Hematopoietic multipotent progenitor cell (in vitro differentiated cells): ENCODE results near the gene SEPTIN6. TPM values are rescaled to one million over a fixed set of nuclear protein-coding genes. Genes with fewer than 3 reads are reported as not detected.

Experiments
- DNase-seq, 3 donors: peaks; one replicate each; pipeline ENCODE4 v3.0.0-alpha.2; 2011 to 2015; ENCODE audit warnings: low read depth in 2 of 3, low spot score in 2 of 3
- total RNA-seq: library from RNA; depleted of rRNA; stranded (reverse); fragments of >200 nt; gene quantifications from one replicate; pipeline ENCODE4 v1.2.3, GENCODE V29; 2012

Gene SEPTIN6
- total RNA-seq: 316 TPM

DNA sequence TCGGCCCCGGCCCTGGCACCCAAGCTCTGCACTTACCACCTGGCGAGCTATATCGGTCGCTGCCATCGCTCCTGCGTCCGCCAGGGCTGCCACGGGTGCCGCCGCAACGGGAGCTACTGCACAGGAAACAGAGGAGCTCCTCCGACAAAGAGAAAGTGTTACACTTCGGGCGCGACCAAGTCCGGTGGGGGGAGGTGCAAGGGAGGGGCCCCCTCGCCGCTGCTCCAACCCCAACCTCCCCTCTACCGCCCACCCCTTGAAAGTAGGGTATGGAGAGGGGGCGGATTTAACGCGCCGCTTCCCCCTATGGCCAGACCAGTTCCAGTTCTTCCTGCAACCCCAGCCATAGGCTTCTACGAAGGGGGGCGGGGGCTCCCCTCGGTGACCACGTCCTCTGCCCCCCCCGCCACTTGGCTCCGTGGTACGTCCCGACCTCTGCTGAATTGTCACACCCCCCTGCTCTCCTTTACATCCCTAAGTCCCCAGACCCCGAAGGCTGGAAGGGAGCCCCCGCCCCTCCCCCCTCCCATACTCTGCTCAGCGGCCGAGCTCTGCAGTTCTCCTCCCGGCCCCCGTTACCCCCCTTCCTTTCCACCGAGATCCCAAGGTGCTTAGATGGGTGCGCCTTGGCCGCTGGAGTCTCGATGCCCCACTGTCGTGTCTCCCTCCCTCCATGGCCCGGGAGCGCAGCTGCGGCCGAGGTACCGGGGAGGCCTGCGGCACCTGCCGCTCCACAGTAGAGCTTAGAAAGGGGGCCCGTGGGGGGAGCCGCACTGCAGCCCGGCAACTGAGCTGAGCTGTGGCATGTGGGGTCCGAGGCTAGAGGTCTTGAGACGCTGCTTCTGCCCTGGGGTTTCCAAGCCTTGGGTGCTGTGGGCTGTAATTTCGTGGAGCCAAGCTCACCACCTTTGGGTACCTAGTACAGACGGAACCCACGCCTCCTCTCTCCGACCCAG, at the start of gene SEPTIN6:
SEPTIN6 (minus strand) TSS at position 129 of the 956 bp plus-strand sequence; CDS start at position 66, 63 bp downstream.
- peak in 2 of 3 donors; percentile 87 to 94 for DNase-seq

DNA sequence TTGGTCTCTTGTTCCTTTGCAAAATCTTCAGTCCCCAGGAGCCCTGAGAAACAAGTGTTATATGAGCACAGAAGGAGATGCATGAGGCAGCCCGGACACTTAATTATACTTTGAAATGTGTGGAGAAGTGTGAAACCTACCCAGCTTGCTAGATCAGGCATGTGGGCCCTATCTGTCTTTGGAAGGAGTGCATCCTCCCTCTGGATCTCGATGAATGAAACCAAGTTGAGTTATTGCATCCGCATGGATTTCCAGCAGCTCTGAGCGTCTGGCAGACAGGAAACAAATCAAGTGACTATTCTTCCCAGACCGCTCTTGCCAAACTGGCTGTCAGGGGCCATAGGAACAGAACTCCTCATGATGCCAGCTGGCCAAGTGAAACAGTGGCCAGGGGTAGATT, 45.8 kb upstream of the SEPTIN6 start:
- no peak for DNase-seq

DNA sequence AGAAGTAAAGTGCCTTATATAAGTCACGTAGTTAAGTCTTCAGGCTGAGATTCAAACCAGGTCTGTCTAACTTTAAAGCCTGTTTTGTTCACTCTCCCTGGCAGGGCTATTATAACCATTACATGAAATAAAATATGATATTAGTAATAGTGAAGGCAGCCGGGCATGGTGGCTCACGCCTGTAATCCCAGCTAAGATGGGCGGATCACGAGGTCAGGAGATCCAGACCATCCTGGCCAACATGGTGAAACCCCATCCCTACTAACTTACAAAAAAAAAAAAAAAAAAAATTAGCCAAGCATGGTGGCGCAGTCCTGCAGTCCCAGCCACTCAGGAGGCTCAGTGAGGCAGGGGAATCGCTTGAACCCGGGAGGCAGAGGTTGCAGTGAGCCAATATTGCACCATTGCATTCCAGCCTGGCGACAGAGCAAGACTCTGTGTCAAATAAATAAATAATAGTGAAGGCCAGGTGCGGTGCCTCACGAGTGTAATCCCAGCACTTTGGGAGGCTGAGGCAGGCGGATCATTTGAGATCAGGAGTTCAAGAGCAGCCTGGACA, 43.3 kb upstream of the SEPTIN6 start:
- no peak for DNase-seq

DNA sequence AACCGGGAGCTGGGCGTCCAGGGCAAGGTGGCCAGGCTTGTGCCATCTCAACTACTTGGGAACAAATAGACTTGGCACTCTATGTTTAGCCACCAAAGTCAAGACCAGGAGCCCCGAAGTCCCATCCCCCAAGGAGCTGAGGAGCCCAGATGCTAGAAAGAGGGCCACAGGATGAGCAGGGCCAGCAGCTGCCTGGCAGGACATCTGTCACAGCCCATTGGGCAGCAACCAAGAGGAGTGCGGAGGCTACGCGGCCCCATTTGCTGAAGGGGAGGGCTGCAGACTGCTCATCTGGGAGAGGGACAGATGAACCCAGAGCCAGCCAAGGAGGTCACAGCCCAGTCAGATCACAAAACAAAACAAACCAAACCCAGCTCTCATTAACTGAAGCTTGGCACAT, 42.5 kb upstream of the SEPTIN6 start:
- DNase-seq: no peak

DNA sequence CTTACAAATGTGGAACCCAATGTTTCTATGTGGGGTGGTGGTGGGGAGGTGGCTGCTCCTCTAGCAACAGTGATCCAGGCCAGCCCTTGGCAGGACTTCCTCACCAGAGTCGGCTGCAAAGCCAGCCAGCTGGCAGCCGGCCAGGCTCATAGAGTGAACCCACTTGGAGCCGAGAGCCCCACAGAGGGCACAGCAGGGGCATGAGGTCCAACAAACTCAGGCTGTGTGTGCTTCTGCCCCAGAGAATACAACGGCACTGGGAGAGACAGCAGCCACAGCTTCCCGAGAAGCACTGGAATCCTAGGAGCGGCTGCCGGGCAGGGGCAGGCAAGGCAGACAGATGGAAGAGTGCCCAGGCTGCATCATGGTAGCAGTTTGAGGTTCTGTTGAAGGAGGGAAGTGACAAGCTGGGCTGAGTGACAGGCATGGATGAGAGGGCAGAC, 42.0 kb upstream of the SEPTIN6 start:
- DNase-seq: peak in 1 of 3 donors; percentile 55

DNA sequence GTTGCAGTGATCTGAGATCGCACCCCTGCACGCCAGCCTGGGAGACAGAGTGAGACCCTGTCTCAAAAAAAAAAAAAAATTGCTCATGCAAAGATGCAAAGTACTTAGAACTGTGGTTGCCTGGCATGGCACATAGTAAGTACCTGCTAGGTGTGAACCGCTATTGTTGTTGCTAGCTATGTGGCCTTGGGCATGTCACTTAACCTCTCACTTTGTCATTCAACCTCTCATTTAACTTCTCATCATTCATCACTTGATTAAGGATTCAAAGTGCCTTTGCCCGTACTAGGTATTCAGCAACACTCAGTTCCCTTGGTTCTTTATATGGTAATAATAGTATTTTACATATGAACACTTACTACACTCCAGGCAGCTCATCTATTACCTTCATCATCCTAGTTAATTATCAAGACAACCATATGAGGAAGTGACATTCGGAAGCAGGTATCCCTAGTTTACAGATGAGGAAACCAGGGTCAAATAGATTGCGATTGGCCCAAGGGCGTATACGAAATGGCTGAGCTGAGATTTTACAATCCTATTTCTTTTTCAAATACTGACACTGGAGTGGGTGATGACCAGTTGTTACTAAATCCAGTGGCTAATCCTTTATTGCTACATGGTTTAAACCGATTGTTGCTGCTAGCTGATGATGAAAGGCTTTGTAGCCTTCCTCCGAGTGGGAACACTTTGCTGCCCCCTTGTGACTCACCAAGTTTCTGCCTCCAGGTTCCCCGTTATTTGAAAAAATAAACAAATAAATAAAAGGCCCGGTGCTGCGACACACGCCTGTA, 36.6 kb upstream of the SEPTIN6 start:
- DNase-seq: peak; percentile 48 to 63 (median 48)

DNA sequence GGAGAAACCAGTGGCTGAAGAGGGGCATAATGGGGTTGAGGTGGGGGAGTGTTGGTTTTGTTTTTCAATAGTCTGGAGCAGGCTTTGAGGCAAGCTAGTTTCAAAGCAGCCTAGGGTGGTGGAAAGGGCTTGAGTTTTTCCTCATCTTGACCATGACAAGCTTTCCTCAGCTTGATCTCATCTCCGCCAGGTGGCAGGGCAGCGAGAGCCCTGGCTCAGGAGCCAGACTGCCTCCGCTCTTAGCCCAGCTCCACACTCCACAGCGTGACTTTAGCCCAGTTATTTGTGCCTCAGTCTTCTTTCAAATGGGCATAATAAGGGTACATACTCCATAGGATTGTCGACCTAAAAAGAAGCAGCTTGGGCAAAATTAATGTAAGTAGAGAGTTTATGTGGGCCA, 35.5 kb upstream of the SEPTIN6 start:
- no peak for DNase-seq

DNA sequence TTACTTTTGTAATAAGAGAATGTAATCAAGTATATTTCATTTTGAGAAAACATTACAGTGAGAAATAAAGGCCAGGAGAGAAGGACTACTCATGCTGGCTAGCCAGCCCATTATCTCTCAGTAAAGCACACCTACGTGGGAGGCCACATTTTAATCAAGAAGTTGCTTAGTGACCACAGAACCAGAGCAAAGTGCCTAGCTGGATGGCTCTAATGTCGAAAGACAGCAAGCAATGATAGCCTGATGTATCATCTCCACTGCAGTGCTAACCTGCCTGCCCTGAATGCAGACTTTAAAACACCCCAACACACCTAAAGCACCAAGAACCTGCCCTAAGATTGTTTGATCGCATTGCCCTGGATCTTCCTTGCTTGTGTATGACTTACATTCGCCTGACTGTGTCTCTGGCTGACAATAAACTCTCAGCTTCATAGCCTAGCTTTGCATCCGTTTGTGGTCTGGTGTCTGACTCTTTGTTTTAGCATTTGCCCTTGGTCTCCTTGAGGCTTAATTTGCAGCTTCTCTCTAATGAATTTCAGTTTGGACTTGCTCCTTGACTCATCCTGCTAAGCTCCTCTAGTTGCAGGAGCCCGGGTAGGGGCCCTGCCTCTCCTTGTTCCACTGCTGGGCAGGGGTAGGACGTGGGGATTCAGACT, 34.1 kb upstream of the SEPTIN6 start:
- DNase-seq: no peak

DNA sequence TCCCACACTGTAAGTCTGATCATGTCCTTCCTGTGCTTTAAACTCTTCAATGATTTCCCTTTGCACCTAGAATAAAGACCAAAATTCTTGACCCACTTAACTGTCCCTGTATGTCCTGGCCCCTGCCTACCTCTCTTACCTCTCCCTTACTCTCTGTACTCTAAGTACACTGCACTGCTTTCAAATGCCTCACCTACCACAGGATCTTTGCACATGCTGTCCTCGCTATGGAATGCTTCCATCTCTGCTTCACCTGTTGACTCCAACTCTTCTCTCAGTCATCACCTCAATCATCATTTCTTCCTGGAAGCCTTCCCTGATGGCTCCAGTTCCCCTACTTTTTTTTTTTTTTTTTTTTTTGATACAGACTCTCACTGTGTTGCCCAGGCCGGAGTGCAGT, 29.0 kb upstream of the SEPTIN6 start:
- DNase-seq: no peak

DNA sequence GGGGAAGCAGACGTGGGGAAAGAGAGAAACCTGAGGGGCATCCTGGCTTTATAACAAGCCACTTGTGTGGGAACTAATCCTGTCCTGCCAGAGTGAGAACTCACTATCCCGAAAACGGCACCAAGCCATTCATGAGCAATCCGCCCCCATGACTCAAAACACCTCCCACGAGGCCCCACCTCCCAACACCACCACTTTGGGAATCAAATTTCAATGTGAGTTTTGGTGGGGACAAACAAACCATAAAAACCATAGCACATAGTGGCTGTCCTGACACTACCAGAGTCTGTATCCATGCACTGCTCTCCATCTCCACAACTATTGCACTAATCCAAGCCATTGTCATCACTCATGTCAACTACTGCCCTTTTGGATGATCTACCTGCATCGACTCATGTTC, 28.5 kb upstream of the SEPTIN6 start:
- DNase-seq: no peak

DNA sequence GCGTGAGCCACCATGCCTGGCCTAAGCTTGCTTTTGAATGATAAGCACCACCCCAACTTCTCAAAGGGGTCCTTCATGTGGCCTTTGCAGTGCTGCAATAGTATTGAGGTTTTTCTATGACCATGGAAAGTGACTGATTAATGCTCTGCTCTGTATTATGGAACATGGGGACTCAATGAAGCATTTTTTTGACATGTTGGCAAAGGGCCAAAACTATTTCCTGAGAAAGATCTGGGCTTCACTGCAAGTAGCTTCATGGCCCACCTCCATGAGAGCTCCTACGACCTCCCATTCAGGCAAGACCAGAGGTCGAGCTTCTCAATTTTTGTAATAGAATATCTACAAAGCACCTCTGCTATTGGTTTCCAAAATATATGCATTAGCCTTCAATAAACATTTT, 16.7 kb upstream of the SEPTIN6 start:
- no peak for DNase-seq

DNA sequence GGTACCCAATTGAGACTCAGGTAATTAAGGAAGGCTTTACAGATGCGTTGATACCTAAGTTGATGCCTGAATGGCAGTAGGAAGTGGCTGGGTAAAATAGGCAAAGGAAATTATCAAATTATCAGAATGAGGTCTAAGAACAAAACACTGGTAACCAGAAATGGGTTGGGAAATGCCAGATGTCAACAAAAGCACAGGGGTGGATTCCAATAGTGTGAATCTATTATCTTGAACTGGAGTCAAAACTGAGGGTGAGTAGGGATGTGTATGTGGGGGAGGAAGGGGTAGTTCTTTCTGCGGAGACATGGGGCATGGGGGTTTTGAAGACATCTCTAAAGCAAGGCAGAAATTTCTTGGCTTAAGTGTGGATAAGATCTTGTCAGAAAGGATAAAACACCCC, 16.0 kb upstream of the SEPTIN6 start:
- no peak for DNase-seq

DNA sequence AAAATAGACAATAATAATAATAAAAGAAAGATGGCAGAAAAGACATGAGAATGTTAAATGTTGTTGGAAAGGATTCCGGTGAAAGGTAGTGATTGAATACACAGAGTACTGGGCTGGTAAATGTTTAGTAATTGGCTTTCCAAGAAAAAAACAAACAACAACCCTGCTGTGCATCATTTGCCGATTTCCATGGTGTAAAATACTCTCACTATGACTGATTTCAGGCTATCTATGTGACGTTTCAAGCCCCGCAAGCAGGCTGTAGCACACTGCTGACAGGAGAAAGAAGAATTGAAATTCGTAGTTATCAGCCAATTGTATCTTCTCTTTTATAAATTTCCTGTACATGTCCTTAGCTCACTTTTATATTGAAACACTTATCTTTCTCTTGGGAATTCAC, 13.6 kb upstream of the SEPTIN6 start:
- DNase-seq: no peak

DNA sequence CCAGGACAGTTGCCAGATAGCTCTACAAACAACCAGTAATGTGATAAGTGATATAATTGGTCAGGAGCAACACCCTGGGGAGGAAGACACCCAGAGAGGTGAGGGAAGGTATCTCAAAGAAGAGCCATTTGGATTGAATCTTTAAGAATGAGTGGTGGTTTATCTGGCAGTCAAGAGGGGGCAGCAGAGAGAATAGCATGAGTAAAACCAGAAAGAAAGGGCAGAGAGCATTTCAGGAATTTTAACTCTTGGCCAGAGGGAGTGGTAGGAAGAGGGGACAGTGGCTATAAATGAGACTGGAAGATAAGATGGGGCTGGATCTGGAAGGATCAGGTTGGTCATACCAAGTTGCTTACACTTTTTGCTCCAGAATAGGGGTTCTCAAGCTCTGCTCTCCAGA, 5.9 kb upstream of the SEPTIN6 start:
- peak in 1 of 3 donors; percentile 67 for DNase-seq

DNA sequence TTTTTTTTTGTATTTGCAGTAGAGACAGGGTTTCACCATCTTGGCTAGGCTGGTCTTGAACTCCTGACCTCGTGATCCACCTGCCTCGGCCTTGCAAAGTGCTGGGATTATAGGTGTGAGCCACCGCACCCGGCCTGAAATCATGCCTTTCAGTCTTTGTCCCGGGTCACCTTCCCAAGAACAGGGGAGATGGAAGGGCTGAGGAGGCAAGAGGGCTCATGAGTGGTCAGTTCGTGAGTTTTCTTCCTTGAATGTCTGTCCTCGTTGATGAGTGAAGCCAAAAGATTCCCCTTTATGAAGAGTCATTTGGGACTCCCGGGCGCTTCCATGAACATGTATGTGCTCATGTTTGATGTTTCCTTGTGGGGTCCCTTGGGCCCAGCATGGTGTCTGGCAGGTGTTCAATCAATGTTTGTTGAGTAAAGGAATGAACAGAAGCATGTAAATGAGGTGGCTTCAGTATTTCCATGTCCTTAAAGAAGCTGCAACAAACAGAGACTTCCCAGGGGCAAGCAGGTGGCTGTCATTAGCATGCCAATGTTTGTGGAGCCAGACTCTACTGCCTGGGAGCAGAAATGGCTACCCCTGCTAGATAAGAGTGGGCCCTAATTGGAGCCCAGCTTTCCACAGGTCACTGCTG, 3.4 kb upstream of the SEPTIN6 start:
- DNase-seq: no peak

DNA sequence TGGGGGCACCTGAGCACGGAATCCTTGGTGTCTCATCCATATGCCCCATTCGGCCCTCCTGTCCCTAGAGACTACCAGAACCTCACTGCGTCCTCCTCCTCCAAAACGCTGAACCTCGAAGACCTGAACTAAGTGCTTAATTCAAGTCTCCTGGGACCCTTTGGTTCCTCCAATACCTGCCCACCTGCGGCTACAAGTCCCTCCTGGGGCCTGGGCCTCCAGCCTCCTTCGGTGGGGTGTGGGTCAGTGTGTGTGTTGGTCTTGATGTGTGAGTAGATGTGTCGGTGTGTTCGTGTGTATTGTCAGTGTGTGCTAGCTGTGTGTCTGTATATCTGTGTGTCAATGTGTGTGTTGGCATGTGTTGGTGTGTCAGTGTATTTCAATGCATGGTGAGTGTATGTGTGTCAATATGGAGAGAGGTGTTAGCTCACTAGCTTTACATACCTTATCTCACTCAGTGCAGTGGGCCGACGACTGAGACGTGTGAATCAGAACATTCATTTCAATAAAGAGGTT, 2.6 kb upstream of the SEPTIN6 start:
- DNase-seq: no peak

DNA sequence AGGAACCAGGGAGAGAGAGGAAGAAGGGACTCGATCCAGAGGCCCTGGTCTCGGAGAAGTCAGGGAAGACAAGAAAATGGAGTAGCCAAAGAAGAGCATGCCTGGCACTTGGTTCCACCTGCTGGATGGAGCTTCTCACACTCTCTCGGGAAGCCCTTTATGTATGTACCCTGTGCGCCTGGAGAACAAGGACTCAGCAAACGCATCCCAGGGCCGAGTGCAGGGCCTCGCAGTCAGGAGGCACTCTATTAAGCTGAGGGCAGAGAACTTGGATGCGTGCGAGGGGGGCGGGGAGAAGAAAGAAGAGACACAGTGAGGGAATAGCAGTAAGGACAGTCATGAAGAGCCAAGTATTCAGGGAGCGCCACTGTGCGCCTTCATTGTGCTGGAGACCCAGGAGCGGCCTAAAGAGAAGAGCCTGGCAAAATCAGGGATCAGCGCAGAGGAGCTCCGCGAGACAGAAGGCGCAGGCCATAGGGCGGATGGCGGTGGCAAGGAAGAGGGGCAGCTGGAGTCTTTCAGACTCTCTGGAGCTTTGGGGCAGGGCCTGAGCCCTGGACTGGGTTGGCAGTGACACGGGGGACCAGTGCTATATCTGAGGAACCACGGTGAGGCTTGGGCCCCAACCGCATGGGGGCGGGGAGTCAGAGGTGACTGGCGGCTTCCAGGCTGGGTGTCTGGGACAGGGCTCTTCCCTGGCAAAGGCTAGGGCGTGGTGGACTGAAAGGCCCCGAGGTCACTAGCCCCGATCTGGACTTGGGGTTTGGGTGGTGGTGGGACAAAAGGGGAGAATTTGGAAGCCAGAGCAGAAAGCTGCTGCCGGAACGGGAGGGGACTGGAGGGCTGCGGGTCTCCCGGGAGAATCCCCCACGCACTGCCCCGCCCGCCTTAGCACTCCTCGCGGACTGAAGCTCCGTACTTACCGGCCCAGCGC, 1.9 kb upstream of the SEPTIN6 start:
- DNase-seq: peak in 1 of 3 donors; percentile 48

DNA sequence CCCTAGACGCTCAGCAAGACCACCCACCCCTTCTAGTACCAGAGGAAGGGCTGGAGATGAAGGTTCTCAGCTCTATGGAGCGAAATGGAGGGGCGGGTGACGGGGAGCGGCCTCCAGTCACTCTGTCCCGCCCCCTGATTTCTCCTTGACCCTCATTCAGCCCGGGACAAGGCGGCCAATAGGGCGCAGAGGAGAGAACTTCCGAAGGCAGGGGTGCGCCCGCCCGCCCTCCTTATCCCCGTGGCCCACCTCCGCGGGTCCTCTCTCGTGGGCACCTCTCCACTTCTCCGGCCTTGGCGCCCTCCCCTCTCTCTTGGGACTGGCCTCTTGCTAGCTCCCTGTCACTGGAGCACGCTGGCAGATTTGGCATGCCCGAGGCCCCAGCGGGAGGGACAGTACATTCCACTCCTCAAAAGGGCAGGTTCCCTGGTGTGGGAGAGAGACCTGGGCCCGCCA, 1.1 kb upstream of the SEPTIN6 start:
- DNase-seq: peak in 1 of 3 donors; percentile 26
